ENCODE data around the gene ZBTB24. TPM values are rescaled to one million over a fixed set of nuclear protein-coding genes. Genes with fewer than 3 reads are reported as not detected.

The ZBTB24 gene
- total and polyA plus RNA-seq, 2 donors (not counting 3 experiments of a cell fraction or from before 2014, with no cell fraction given), result 1.9 to 6.2 TPM

DNA sequence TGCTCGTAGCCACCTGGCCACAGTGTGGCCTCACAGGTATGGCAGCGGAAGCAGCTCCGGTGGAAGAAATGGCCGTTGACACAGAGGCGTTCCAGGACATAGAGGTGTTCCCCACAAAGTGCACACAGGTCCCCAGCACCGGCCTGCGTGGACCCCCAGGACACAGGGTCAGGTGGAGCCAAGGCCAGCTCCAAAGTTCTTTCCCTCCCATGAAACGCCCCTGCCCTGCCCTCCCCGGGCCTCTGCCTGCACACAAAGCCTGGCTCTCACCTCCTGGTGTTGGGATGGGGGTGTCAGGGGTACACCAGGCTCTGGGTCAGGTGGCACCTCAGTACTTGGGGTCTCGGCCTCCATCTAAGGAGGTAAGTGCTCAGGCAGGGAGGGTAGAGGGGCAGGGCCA lies 35.9 kb downstream of the ZBTB24 start:
- no peaks in the 10 kb centered on the region for H3K79me2 ChIP-seq (ENCODE audit: control insufficient read depth, insufficient read depth, low read length)
- H2AFZ ChIP-seq (ENCODE audit: low read depth, low read length), result no peak overlapping the region
- no peaks in the 10 kb centered on the region for H3K27me3 ChIP-seq (ENCODE audit: control insufficient read depth in 2 of 2, insufficient read depth in 2 of 2, low read length in 2 of 2)
- TF ChIP-seq, protein P1, sequence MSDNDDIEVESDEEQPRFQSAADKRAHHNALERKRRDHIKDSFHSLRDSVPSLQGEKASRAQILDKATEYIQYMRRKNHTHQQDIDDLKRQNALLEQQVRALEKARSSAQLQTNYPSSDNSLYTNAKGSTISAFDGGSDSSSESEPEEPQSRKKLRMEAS (IDR thresholded peaks at IDR 0.05; ENCODE audit: insufficient read depth, insufficient read length), result no peak
- no peak for TF ChIP-seq GATA2 (IDR thresholded peaks at IDR 0.05; ENCODE audit: insufficient read depth, insufficient read length, low read depth, low read length)
- TF ChIP-seq POLR2A (IDR thresholded peaks at IDR 0.05; ENCODE audit: low read depth, low read length), result no peak
- no peak for TF ChIP-seq EZH2 (IDR thresholded peaks at IDR 0.05; ENCODE audit: borderline replicate concordance, low read depth, low read length, severe bottlenecking)
- no peak for TF ChIP-seq JUN (IDR thresholded peaks at IDR 0.05; ENCODE audit: borderline replicate concordance, insufficient read depth, insufficient read length, low read depth)
- no peak for TF ChIP-seq MYC (IDR thresholded peaks at IDR 0.05; ENCODE audit: low read depth, low read length)
- no peak for TF ChIP-seq FOS (IDR thresholded peaks at IDR 0.05; ENCODE audit: borderline replicate concordance, insufficient read depth, low read length)
- DNase-seq (ENCODE audit: low read depth, low spot score) (no peak), FAIRE-seq (no peak)
- no peak overlapping the region for H3K4me2 ChIP-seq (ENCODE audit: insufficient read depth, low read length)
- dilution Hi-C loops (cut with MboI; ENCODE audit: extremely low pct_ligation_motif_present, low sequenced_read_pairs), result no loop called here
- no peaks in the 10 kb centered on the region for H4K20me1 ChIP-seq (replicated peaks; ENCODE audit: control insufficient read depth, extremely low read depth, insufficient read depth, low read length)
- no TSS peak for BruUV-seq (replicated peaks)
- peaks cover 0 to 17% of the 10 kb centered on the region in 2 experiments for H3K36me3 ChIP-seq (ENCODE audit: control insufficient read depth in 2 of 2, extremely low read depth in 1 of 2, insufficient read depth in 2 of 2, low read length in 2 of 2)
- H3K9me1 ChIP-seq (replicated peaks; ENCODE audit: control insufficient read depth, extremely low read depth, insufficient read depth, low read length), result no peaks in the 10 kb centered on the region
- intact Hi-C loops (cut with micrococcal nuclease), result no loop called here
- H3K4me1 ChIP-seq (ENCODE audit: control insufficient read depth, extremely low read depth, insufficient read depth, low read length), result no peaks in the 10 kb centered on the region
- H3K27ac ChIP-seq (ENCODE audit: insufficient read depth, low read depth, low read length), result no peak overlapping the region
- no peak overlapping the region for H3K4me3 ChIP-seq (replicated peaks in 1 of 3; ENCODE audit: insufficient read depth in 1 of 3, low read depth in 1 of 3, low read length in 3 of 3)
- no peaks in the 10 kb centered on the region for H3K9me3 ChIP-seq (replicated peaks; ENCODE audit: control insufficient read depth, insufficient read depth, low read length)
- no peak overlapping the region for H3K9ac ChIP-seq (replicated peaks; ENCODE audit: extremely low read depth, insufficient read depth, low read length)
- ChIA-PET CTCF (no interaction called here), POLR2A (no interaction called here)

DNA sequence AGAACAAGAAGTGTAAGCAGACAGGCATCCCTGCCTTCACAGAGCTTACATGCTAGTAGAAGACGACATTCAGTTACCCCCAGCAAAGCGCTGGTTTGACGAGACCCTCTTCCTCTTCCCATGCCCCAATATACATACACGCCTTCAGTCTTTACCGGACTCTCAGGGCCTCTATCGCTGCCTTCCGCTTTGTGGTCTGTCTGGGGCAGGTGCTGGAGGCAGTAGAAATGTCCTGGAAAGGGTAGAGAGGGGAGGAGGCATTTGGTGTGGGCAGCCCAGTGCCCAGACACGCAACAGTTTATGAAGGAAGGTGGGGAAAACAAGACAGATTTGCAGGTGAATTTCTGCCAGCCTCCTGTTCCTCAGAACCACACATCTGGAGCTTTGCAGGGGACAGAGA lies 36.5 kb downstream of the ZBTB24 start:
- H3K27ac ChIP-seq (ENCODE audit: insufficient read depth, low read depth, low read length), result no peak overlapping the region
- H3K9me3 ChIP-seq (replicated peaks; ENCODE audit: control insufficient read depth, insufficient read depth, low read length), result no peaks in the 10 kb centered on the region
- FAIRE-seq (no peak), DNase-seq (ENCODE audit: low read depth, low spot score) (no peak)
- H3K27me3 ChIP-seq (ENCODE audit: control insufficient read depth in 2 of 2, insufficient read depth in 2 of 2, low read length in 2 of 2), result no peaks in the 10 kb centered on the region
- CTCF ChIA-PET, result no interaction called here
- dilution Hi-C loops (cut with MboI; ENCODE audit: extremely low pct_ligation_motif_present, low sequenced_read_pairs) (no loop called here), intact Hi-C loops (cut with micrococcal nuclease) (no loop called here)
- no peaks in the 10 kb centered on the region for H3K9me1 ChIP-seq (replicated peaks; ENCODE audit: control insufficient read depth, extremely low read depth, insufficient read depth, low read length)
- H4K20me1 ChIP-seq (replicated peaks; ENCODE audit: control insufficient read depth, extremely low read depth, insufficient read depth, low read length), result no peaks in the 10 kb centered on the region
- no peak overlapping the region for H2AFZ ChIP-seq (ENCODE audit: low read depth, low read length)
- H3K4me2 ChIP-seq (ENCODE audit: insufficient read depth, low read length), result no peak overlapping the region
- peaks cover 0 to 17% of the 10 kb centered on the region in 2 experiments for H3K36me3 ChIP-seq (ENCODE audit: control insufficient read depth in 2 of 2, extremely low read depth in 1 of 2, insufficient read depth in 2 of 2, low read length in 2 of 2)
- TF ChIP-seq POLR2A (IDR thresholded peaks at IDR 0.05; ENCODE audit: low read depth, low read length), result no peak
- TF ChIP-seq JUN (IDR thresholded peaks at IDR 0.05; ENCODE audit: borderline replicate concordance, insufficient read depth, insufficient read length, low read depth), result no peak
- no peak for TF ChIP-seq POLR2AphosphoS5 (IDR thresholded peaks at IDR 0.05; ENCODE audit: insufficient read depth, low read depth, low read length)
- TF ChIP-seq EZH2 (IDR thresholded peaks at IDR 0.05; ENCODE audit: borderline replicate concordance, low read depth, low read length, severe bottlenecking), result no peak
- TF ChIP-seq GATA2 (IDR thresholded peaks at IDR 0.05; ENCODE audit: insufficient read depth, insufficient read length, low read depth, low read length), result no peak
- no peak for TF ChIP-seq FOS (IDR thresholded peaks at IDR 0.05; ENCODE audit: borderline replicate concordance, insufficient read depth, low read length)
- TF ChIP-seq, protein P1 (IDR thresholded peaks at IDR 0.05; ENCODE audit: insufficient read depth, insufficient read length), result no peak
- no peak overlapping the region for H3K4me3 ChIP-seq (replicated peaks in 1 of 3; ENCODE audit: insufficient read depth in 1 of 3, low read depth in 1 of 3, low read length in 3 of 3)
- no TSS peak for BruUV-seq (replicated peaks)
- H3K79me2 ChIP-seq (ENCODE audit: control insufficient read depth, insufficient read depth, low read length), result no peaks in the 10 kb centered on the region
- no peaks in the 10 kb centered on the region for H3K4me1 ChIP-seq (ENCODE audit: control insufficient read depth, extremely low read depth, insufficient read depth, low read length)
- H3K9ac ChIP-seq (replicated peaks; ENCODE audit: extremely low read depth, insufficient read depth, low read length), result no peak overlapping the region
- POLR2A ChIA-PET, result no interaction called here

Measured in endothelial cell of umbilical vein (primary cell).